Measurements from ENCODE around the gene CHST14. TPM values are rescaled to one million over a fixed set of nuclear protein-coding genes. Genes with fewer than 3 reads are reported as not detected.

Gene CHST14
- total and polyA plus RNA-seq, 10 donors = 7.1 to 18.5 (median 13.3) TPM

DNA sequence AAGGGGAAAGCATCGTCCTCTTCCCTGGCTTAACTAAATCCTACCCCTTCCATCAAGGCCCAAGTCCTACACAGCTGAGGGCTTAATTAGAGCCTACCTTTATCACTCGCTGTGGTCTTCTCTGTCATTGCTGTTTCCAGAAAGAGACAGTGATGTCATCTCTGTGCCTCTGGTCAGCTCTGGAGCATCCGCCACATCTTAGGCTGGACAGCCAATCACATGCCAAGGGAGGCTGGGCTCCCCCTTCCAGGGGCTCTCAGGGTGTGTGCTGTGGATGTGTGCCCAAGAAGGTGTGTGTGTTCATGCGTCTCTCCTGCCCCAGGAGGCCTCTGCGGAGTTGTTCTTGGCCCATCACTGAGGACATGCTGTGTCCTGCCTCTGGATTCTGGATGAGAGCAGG, 42.8 kb downstream of the CHST14 start:
- no peak overlapping the region for H3K4me3 ChIP-seq
- H3K4me1 ChIP-seq = peaks cover 9 to 20% (median 19%) of the 10 kb centered on the region in 6 donors
- DNase-seq = no peak
- H3K27me3 ChIP-seq (replicated peaks in 1 of 7) = peaks cover 0 to 40% (median 2%) of the 10 kb centered on the region in 7 donors
- no peaks in the 10 kb centered on the region for H3K36me3 ChIP-seq
- TF ChIP-seq, protein P1, sequence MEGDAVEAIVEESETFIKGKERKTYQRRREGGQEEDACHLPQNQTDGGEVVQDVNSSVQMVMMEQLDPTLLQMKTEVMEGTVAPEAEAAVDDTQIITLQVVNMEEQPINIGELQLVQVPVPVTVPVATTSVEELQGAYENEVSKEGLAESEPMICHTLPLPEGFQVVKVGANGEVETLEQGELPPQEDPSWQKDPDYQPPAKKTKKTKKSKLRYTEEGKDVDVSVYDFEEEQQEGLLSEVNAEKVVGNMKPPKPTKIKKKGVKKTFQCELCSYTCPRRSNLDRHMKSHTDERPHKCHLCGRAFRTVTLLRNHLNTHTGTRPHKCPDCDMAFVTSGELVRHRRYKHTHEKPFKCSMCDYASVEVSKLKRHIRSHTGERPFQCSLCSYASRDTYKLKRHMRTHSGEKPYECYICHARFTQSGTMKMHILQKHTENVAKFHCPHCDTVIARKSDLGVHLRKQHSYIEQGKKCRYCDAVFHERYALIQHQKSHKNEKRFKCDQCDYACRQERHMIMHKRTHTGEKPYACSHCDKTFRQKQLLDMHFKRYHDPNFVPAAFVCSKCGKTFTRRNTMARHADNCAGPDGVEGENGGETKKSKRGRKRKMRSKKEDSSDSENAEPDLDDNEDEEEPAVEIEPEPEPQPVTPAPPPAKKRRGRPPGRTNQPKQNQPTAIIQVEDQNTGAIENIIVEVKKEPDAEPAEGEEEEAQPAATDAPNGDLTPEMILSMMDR (IDR thresholded peaks at IDR 0.05 in 8 of 11, conservative IDR thresholded peaks at IDR 0.05 in 3 of 11) = no peak
- TF ChIP-seq POLR2AphosphoS5 (IDR thresholded peaks at IDR 0.05) (no peak), POLR2A (IDR thresholded peaks at IDR 0.05) (no peak)
- 88 to 96% (median 93%) methylated on average over 4 to 5 of the region's 5 CpGs for WGBS, 5 donors
- intact Hi-C loops (cut with DNase I; ENCODE audit: low total_unique reads) = no loop called here
- no peaks in the 10 kb centered on the region for H3K9me3 ChIP-seq
- no peak overlapping the region for H3K27ac ChIP-seq

DNA sequence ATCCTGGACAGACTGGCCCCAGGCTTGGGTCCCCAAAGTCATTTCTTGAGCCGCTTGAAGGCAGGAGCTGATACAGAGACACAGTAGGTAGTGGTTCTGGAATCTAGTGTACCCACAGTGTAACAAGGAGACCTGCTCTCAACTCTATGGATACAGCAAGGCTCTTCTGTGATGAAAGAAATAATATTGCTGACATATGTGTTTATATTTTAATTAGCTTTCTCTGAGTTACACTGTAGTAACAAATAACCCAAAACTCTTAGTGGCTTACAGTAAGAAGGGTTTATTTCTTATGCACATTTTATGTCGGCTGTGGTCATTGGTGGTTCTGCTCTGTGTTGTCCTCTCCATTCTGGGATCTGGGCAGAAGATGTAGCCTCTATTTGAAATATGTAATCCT, 45.5 kb downstream of the CHST14 start:
- Histone ChIP-seq H3K4me1 (peaks cover 2 to 19% (median 14%) of the 10 kb centered on the region in 6 donors), H3K27ac (no peak overlapping the region), H3K9me3 (no peaks in the 10 kb centered on the region), H3K4me3 (no peak overlapping the region), H3K36me3 (no peaks in the 10 kb centered on the region), H3K27me3 (replicated peaks in 1 of 7) (peaks cover 0 to 13% (median 2%) of the 10 kb centered on the region in 7 donors)
- intact Hi-C loops (cut with DNase I; ENCODE audit: low total_unique reads) = no loop called here
- 92 to 98% (median 94%) methylated on average over 2 of the region's 2 CpGs for WGBS, 5 donors
- no peak for TF ChIP-seq POLR2A (IDR thresholded peaks at IDR 0.05)
- TF ChIP-seq POLR2AphosphoS5 (IDR thresholded peaks at IDR 0.05) = no peak
- no peak for DNase-seq

Other genes with a start within 250 kb of the CHST14 start
- 1 to 10 TPM; 1.5 to 5.4 (median 2.0) TPM for gene PAK6, start 231.9 kb upstream of the CHST14 start, total RNA-seq
- under 1 TPM; 0.24 to 0.46 (median 0.38) TPM for gene PAK6, start 231.9 kb upstream of the CHST14 start, polyA plus RNA-seq
- gene ANKRD63, start 187.9 kb upstream of the CHST14 start, total RNA-seq = not detected
- not detected for gene ANKRD63, start 187.9 kb upstream of the CHST14 start, polyA plus RNA-seq
- gene PLCB2, start 163.0 kb upstream of the CHST14 start, total RNA-seq = 100 to 1,000 TPM; 175 to 247 (median 189) TPM
- gene PLCB2, start 163.0 kb upstream of the CHST14 start, polyA plus RNA-seq = 100 to 1,000 TPM in 2 of 3 donors, 10 to 100 TPM in 1; 63.8 to 190 (median 168) TPM
- 10 to 100 TPM; 16.8 to 29.6 (median 22.9) TPM for gene INAFM2, start 147.3 kb upstream of the CHST14 start, total RNA-seq
- gene INAFM2, start 147.3 kb upstream of the CHST14 start, polyA plus RNA-seq = 10 to 100 TPM in 1 of 3 donors, 1 to 10 TPM in 2; 7.4 to 10.9 (median 9.8) TPM
- 10 to 100 TPM in 3 of 7 donors, 1 to 10 TPM in 4; 3.5 to 19.4 (median 9.4) TPM for gene CCDC9B, start 130.0 kb upstream of the CHST14 start, total RNA-seq
- gene CCDC9B, start 130.0 kb upstream of the CHST14 start, polyA plus RNA-seq = 1 to 10 TPM; 2.2 to 8.0 (median 3.1) TPM
- gene PHGR1, start 120.0 kb upstream of the CHST14 start, total RNA-seq = not detected
- 1 to 10 TPM in 1 of 3 donors, under 1 TPM in 1, not detected in 1; 0.67 to 4.9 TPM for gene PHGR1, start 120.0 kb upstream of the CHST14 start, polyA plus RNA-seq
- 1 to 10 TPM in 2 of 7 donors, under 1 TPM in 4, not detected in 1; 0.05 to 3.0 (median 0.45) TPM for gene DISP2, start 112.8 kb upstream of the CHST14 start, total RNA-seq
- gene DISP2, start 112.8 kb upstream of the CHST14 start, polyA plus RNA-seq = under 1 TPM; 0.47 to 0.63 (median 0.54) TPM
- 10 to 100 TPM in 4 of 7 donors, 1 to 10 TPM in 3; 8.3 to 16.8 (median 11.5) TPM for gene KNSTRN, start 88.3 kb upstream of the CHST14 start, total RNA-seq
- gene KNSTRN, start 88.3 kb upstream of the CHST14 start, polyA plus RNA-seq = 10 to 100 TPM in 1 of 3 donors, 1 to 10 TPM in 2; 6.0 to 10.3 (median 9.0) TPM
- 10 to 100 TPM; 39.6 to 93.9 (median 61.6) TPM for gene IVD, start 65.2 kb upstream of the CHST14 start, total RNA-seq
- 10 to 100 TPM; 25.1 to 44.4 (median 35.1) TPM for gene IVD, start 65.2 kb upstream of the CHST14 start, polyA plus RNA-seq
- gene BAHD1, start 30.0 kb upstream of the CHST14 start, total RNA-seq = 10 to 100 TPM; 13.5 to 27.0 (median 22.2) TPM
- gene BAHD1, start 30.0 kb upstream of the CHST14 start, polyA plus RNA-seq = 10 to 100 TPM in 1 of 3 donors, 1 to 10 TPM in 2; 7.4 to 14.2 (median 8.7) TPM
- gene CCDC32, start 94.1 kb downstream of the CHST14 start, total RNA-seq = 10 to 100 TPM; 38.9 to 64.1 (median 46.4) TPM
- 10 to 100 TPM; 27.3 to 42.5 (median 33.6) TPM for gene CCDC32, start 94.1 kb downstream of the CHST14 start, polyA plus RNA-seq
- 10 to 100 TPM in 1 of 7 donors, 1 to 10 TPM in 6; 7.1 to 11.0 (median 8.3) TPM for gene RPUSD2, start 98.3 kb downstream of the CHST14 start, total RNA-seq
- 10 to 100 TPM; 11.2 to 12.3 (median 12.2) TPM for gene RPUSD2, start 98.3 kb downstream of the CHST14 start, polyA plus RNA-seq
- 1 to 10 TPM; 2.1 to 9.7 (median 4.6) TPM for gene KNL1, start 123.3 kb downstream of the CHST14 start, total RNA-seq
- 1 to 10 TPM in 1 of 3 donors, under 1 TPM in 2; 0.52 to 2.1 (median 0.67) TPM for gene KNL1, start 123.3 kb downstream of the CHST14 start, polyA plus RNA-seq
- 1 to 10 TPM in 5 of 7 donors, under 1 TPM in 2; 0.43 to 5.5 (median 3.0) TPM for gene RAD51, start 224.2 kb downstream of the CHST14 start, total RNA-seq
- 1 to 10 TPM in 2 of 3 donors, under 1 TPM in 1; 0.72 to 4.7 (median 2.0) TPM for gene RAD51, start 224.2 kb downstream of the CHST14 start, polyA plus RNA-seq